OCI-LY7 (cell line): Measurements from ENCODE around the gene KDM2A. TPM values are rescaled to one million over a fixed set of nuclear protein-coding genes. Genes with fewer than 3 reads are reported as not detected.

Experiments
- BruUV-seq: library from RNA; stranded (reverse); fragments of 400-500 nt; replicated peaks from 2 replicates; lab custom pipeline; 2021; lab: Mats Ljungman, UMichigan
- CTCF ChIA-PET: fragments of 300-600 bp; sonication (Branson Sonifier 250); formaldehyde crosslinking; loops from one replicate; lab custom pipeline; 2022; ENCODE audit warnings: antibody characterized with exemption; ENCODE audit not compliant: unreplicated experiment; lab: Charles Lee
- POLR2A ChIA-PET: fragments of 300-600 bp; sonication (Branson Sonifier 250); formaldehyde crosslinking; loops from one replicate; lab custom pipeline; 2022; ENCODE audit warnings: antibody characterized with exemption; lab: Charles Lee
- DNase-seq: peaks from one replicate; pipeline ENCODE4 v3.0.0-alpha.2; 2015; ENCODE audit warnings: low spot score
- H2AFZ ChIP-seq: fragments of 200-600 bp; sonication (generic), shearing (Covaris generic); 2 replicates; pipeline ENCODE4 v1.6.1; 2014; ENCODE audit warnings: mild to moderate bottlenecking, antibody characterized with exemption, low read length, moderate library complexity
- H3K27ac ChIP-seq: fragments of 200-600 bp; sonication (generic); 2 replicates; pipeline ENCODE4 v1.5.1; 2014; ENCODE audit warnings: mixed run types, low read depth, mild to moderate bottlenecking, moderate library complexity, low read length, inconsistent platforms; ENCODE audit not compliant: poor library complexity, severe bottlenecking
- H3K36me3 ChIP-seq: fragments of 200-600 bp; sonication (generic); 2 replicates; pipeline ENCODE4 v1.6.1; 2014; ENCODE audit warnings: mild to moderate bottlenecking, antibody characterized with exemption, low read length, moderate library complexity, mixed read lengths; ENCODE audit not compliant: insufficient read depth
- H3K4me1 ChIP-seq: fragments of 200-600 bp; sonication (generic); 2 replicates; pipeline ENCODE4 v1.5.1; 2014; ENCODE audit warnings: mild to moderate bottlenecking, low read length; ENCODE audit not compliant: insufficient read depth, poor library complexity, severe bottlenecking
- H3K4me2 ChIP-seq: fragments of 200-600 bp; sonication (generic); 2 replicates; pipeline ENCODE4 v1.6.1; 2014; ENCODE audit warnings: mild to moderate bottlenecking, low read length
- H3K4me3 ChIP-seq: fragments of 200-600 bp; sonication (generic); 2 replicates; pipeline ENCODE4 v1.5.1; 2014; ENCODE audit warnings: mild to moderate bottlenecking, low read depth, low read length; ENCODE audit not compliant: poor library complexity, severe bottlenecking
- H3K79me2 ChIP-seq: fragments of 200-600 bp; sonication (generic); 2 replicates; pipeline ENCODE4 v1.6.1; 2016; ENCODE audit warnings: low read depth, mild to moderate bottlenecking, low read length, moderate library complexity, mixed read lengths; ENCODE audit not compliant: insufficient read depth
- H3K9me2 ChIP-seq: fragments of 200-600 bp; sonication (generic); 2 replicates; pipeline ENCODE4 v1.6.1; 2016; ENCODE audit warnings: mild to moderate bottlenecking, low read length, mixed read lengths; ENCODE audit not compliant: insufficient read depth
- H3K9me3 ChIP-seq: fragments of 200-600 bp; sonication (generic); 2 replicates; pipeline ENCODE4 v1.6.1; 2014; ENCODE audit warnings: mild to moderate bottlenecking, mixed run types, low read length, mixed read lengths
- H4K20me1 ChIP-seq: fragments of 200-600 bp; sonication (generic); 2 replicates; pipeline ENCODE4 v1.6.1; 2014; ENCODE audit warnings: mild to moderate bottlenecking, antibody characterized with exemption, low read length, moderate library complexity, mixed read lengths; ENCODE audit not compliant: insufficient read depth
- CTCF ChIP-seq: fragments of 200-600 bp; sonication (generic); conservative IDR thresholded peaks from 2 replicates; pipeline ENCODE4 v1.5.1; 2014; ENCODE audit warnings: mild to moderate bottlenecking, antibody characterized with exemption, low read length, moderate library complexity, mixed read lengths
- EZH2phosphoT487 ChIP-seq: fragments of 200-600 bp; sonication (generic); IDR thresholded peaks from 2 replicates; pipeline ENCODE4 v1.6.1; 2018; ENCODE audit warnings: low read depth, borderline replicate concordance, mild to moderate bottlenecking, mixed run types, antibody characterized with exemption, low read length, moderate library complexity, mixed read lengths
- intact Hi-C: fragments of 100-400 bp; cut with micrococcal nuclease; formaldehyde crosslinking; loops from one replicate; pipeline ENCODE4 v1.10.0; 2022; ENCODE audit not compliant: unreplicated experiment
- total RNA-seq, 2 experiments: library from RNA; depleted of rRNA in 1 of 2; stranded (reverse); fragments of >200 nt in 1 of 2; shearing (Covaris generic) in 1 of 2; gene quantifications; 2 replicates each; pipeline ENCODE4 v1.2.3, GENCODE V29; 2014 to 2022

KDM2A gene
- total RNA-seq, 2 experiments from 2014 or later, result 31.7 to 66.2 TPM

- Histone ChIP-seq H2AFZ (no peak overlapping the region), H3K9me2 (no peaks in the 10 kb centered on the region), H3K9me3 (no peaks in the 10 kb centered on the region), H3K4me2 (no peak overlapping the region), H3K36me3 (peaks cover 19% of the 10 kb centered on the region; the same call in 1 of the 2 replicates), H3K79me2 (peaks cover 91% of the 10 kb centered on the region), H3K4me3 (no peak overlapping the region), H3K27ac (no peak overlapping the region), H3K4me1 (peaks cover 4% of the 10 kb centered on the region), H4K20me1 (no peaks in the 10 kb centered on the region)
- CTCF ChIA-PET, result no interaction called here
- intact Hi-C loops, result no loop called here
- no TSS peak for BruUV-seq
- no peak for DNase-seq
- POLR2A ChIA-PET, result no interaction called here
- no peak for TF ChIP-seq CTCF
Observed at GRCh38 chr11:67174311-67174710, 55.2 kb downstream of the KDM2A start.

GRCh38 chr11:67177399-67178281 is 58.6 kb downstream of the KDM2A start:
- CTCF ChIA-PET, result no interaction called here
- no peaks in the 10 kb centered on the region for H4K20me1 ChIP-seq
- TF ChIP-seq CTCF, result no peak
- TF ChIP-seq EZH2phosphoT487, result no peak

GRCh38 chr11:67178421-67178820 is 59.4 kb downstream of the KDM2A start:
- no peaks in the 10 kb centered on the region for H3K4me1 ChIP-seq

More at GRCh38 chr11:67177399-67178281, 58.6 kb downstream of the KDM2A start:
- BruUV-seq, result no TSS peak
- Histone ChIP-seq H3K79me2 (peaks cover 72% of the 10 kb centered on the region), H3K36me3 (peaks cover 42% of the 10 kb centered on the region), H3K9me2 (no peaks in the 10 kb centered on the region), H3K4me3 (no peak overlapping the region), H3K9me3 (no peaks in the 10 kb centered on the region), H2AFZ (no peak overlapping the region), H3K4me2 (no peak overlapping the region), H3K4me1 (no peaks in the 10 kb centered on the region), H3K27ac (no peak overlapping the region)
- intact Hi-C loops, result no loop called here
- DNase-seq, result no peak
- POLR2A ChIA-PET, result interaction anchor here (0.7 to 1.2 kb wide), 3 partner anchors 12 to 98 kb away, joined by 3 read pairs; no protein-coding TSS in a partner anchor

More at GRCh38 chr11:67178421-67178820, 59.4 kb downstream of the KDM2A start:
- H3K9me3 ChIP-seq, result no peaks in the 10 kb centered on the region
- no peak overlapping the region for H3K27ac ChIP-seq
- BruUV-seq, result no TSS peak
- no peak overlapping the region for H2AFZ ChIP-seq
- TF ChIP-seq EZH2phosphoT487 (no peak), CTCF (no peak)
- peaks cover 49% of the 10 kb centered on the region for H3K36me3 ChIP-seq
- H3K9me2 ChIP-seq, result no peaks in the 10 kb centered on the region
- H3K79me2 ChIP-seq, result peaks cover 65% of the 10 kb centered on the region
- no peak overlapping the region for H3K4me2 ChIP-seq
- intact Hi-C loops, result no loop called here
- no peak overlapping the region for H3K4me3 ChIP-seq
- ChIA-PET CTCF (no interaction called here), POLR2A (no interaction called here)
- DNase-seq, result no peak
- H4K20me1 ChIP-seq, result no peaks in the 10 kb centered on the region; the same call in 1 of the 2 replicates
